K562 treated with DMSO at 1 percent for 24 hours (cell line): ENCODE measurements around the gene SH3GL1. TPM values are rescaled to one million over a fixed set of nuclear protein-coding genes. Genes with fewer than 3 reads are reported as not detected.

Source experiments
- total RNA-seq: library from RNA; unstranded; fragments of 300-600 nt; gene quantifications from 2 replicates; pipeline ENCODE4 v1.2.3, GENCODE V29; 2022; ENCODE audit warnings: low read depth; ENCODE audit not compliant: insufficient read depth

SH3GL1 gene
- 116 and 119 TPM in 2 replicates for total RNA-seq

DNA sequence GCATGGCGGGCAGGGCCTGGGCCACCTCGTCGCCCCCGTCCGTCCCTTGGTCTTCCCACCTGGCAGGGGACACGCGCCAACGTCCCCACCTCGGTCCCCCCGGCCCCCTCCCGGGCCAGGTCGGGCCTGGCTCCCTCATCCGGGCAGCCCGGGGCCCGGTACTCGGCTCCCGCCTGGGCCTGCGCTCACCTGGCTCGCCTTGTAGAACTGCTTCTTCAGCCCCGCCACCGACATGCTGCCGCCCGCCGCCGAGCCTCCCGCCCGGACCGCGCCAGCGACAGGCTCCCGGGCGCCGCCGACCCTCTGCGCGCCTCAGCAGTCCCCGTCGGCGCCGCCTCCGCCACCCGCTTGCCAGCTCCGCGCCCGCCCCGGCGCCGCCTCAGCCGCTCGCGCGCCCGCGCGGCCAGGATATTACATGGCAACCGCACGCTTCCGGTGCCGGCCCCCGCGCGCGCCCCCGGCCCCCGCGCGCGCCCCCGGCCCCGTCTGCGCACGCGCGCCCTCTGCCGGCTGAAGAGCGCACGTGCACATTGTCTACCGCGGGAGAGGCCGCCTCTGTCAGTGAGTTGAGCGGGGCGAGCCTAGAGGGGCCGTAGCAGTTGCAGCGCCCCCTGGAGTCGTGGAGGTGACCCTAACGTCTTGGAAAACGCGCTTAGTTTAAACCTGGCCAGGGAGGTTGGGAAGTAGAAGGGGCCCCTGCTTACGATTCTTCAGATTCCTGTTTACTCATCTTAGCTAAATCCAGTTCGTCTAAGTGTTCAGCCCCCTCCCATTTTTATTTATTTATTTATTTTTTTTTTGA lies at the start of gene SH3GL1:
SH3GL1 (minus strand) TSS at position 413 of the 802 bp plus-strand sequence; CDS start at position 234, 179 bp downstream.

DNA sequence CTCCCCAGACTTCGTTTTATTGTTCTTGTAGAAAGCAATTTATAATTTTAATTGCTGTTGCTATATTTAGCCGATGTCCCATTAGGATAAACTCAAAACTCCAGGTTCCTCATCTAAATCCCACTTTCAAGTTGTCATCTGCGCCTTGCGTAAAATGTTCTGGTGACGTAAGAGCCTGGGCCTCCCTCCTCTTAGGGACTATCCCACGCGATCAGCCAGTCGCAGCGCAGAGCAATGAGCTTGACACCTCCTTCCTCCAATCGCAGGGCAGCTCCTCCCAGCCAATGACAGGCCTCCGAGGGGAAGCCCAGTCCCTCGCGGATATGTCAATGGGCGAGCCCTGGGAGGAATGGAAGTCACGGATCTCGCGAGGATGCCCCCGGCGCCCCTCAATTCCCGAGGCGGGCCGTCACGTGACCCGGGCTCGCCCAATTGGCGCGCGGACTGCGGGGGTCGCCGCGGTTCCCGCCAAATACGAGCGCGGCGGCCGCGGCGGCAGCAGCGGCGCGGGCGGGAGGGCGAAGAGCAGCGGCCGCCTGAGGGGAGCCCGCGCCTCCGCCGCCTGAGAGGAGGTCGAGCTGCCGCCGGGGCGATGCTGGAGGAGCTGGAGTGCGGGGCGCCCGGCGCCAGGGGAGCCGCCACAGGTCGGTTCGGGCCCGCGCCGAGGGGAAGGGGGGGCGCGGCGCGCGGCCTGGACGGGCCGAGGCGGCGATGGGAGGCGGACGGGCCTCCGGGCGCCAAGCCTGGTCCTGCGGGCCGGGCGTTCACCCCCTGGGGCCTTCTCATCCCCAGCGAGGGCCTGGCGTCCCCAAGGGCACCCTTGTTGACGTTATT lies 2.0 kb upstream of the SH3GL1 start, which contains the start of gene CHAF1A:
CHAF1A (plus strand) TSS at position 470 of the 834 bp plus-strand sequence; CDS start at position 593, 123 bp downstream.

GRCh38 chr19:4343370-4344307 lies 56.7 kb downstream of the SH3GL1 start, which contains the start of gene MPND:
Gene MPND, plus strand, starts transcription at chr19:4343562. Its CDS starts 32 bp downstream, at chr19:4343594.

GRCh38 chr19:4338441-4339355 lies 61.6 kb downstream of the SH3GL1 start, which contains the start of gene STAP2:
Gene STAP2, minus strand, starts transcription at chr19:4338827. Its CDS starts 74 bp downstream, at chr19:4338753.

Other genes with a start within 250 kb of the SH3GL1 start
- 0.31 TPM in 1 of 2 replicates, not detected in the other for gene CREB3L3, start 246.9 kb downstream of the SH3GL1 start, total RNA-seq
- 51.7 and 55.7 TPM in 2 replicates for gene SIRT6, start 218.0 kb downstream of the SH3GL1 start, total RNA-seq
- gene ANKRD24, start 217.9 kb downstream of the SH3GL1 start, total RNA-seq: 0.54 and 1.0 TPM in 2 replicates
- 5.8 and 9.7 TPM in 2 replicates for gene EBI3, start 171.0 kb downstream of the SH3GL1 start, total RNA-seq
- 32.8 and 33.7 TPM in 2 replicates for gene YJU2, start 153.5 kb downstream of the SH3GL1 start, total RNA-seq
- gene SHD, start 121.3 kb downstream of the SH3GL1 start, total RNA-seq: 2.9 and 7.2 TPM in 2 replicates
- not detected in 2 replicates for gene TMIGD2, start 98.2 kb downstream of the SH3GL1 start, total RNA-seq
- gene FSD1, start 95.9 kb downstream of the SH3GL1 start, total RNA-seq: 0.96 and 1.2 TPM in 2 replicates
- 1.0 and 2.4 TPM in 2 replicates for gene STAP2, start 61.7 kb downstream of the SH3GL1 start, total RNA-seq
- gene MPND, start 57.0 kb downstream of the SH3GL1 start, total RNA-seq: 17.5 and 22.6 TPM in 2 replicates
- gene CHAF1A, start 2.1 kb upstream of the SH3GL1 start, total RNA-seq: 84.5 and 88.7 TPM in 2 replicates
- gene UBXN6, start 57.2 kb upstream of the SH3GL1 start, total RNA-seq: 154 and 174 TPM in 2 replicates
- gene HDGFL2, start 71.8 kb upstream of the SH3GL1 start, total RNA-seq: 68.5 and 73.0 TPM in 2 replicates
- 0.09 and 0.36 TPM in 2 replicates for gene PLIN4, start 117.9 kb upstream of the SH3GL1 start, total RNA-seq
- gene PLIN5, start 134.7 kb upstream of the SH3GL1 start, total RNA-seq: 2.2 TPM in 1 of 2 replicates, not detected in the other
- gene LRG1, start 139.5 kb upstream of the SH3GL1 start, total RNA-seq: 29.8 and 29.9 TPM in 2 replicates
- gene SEMA6B, start 159.1 kb upstream of the SH3GL1 start, total RNA-seq: 4.2 and 5.0 TPM in 2 replicates
- 16.1 TPM in 2 replicates for gene TNFAIP8L1, start 239.0 kb upstream of the SH3GL1 start, total RNA-seq